GM18519 (cell line): ENCODE results near the gene HDAC4.

Experiments used
- ATAC-seq: cut with Tn5 transposase; IDR thresholded peaks from one replicate; pipeline ENCODE4 v1.9.1; 2021; ENCODE audit warnings: mild to moderate bottlenecking, moderate library complexity; ENCODE audit not compliant: unreplicated experiment, low FRiP score

Gene HDAC4

GRCh38 chr2:239151201-239152131, 249.4 kb downstream of the HDAC4 start:
- no peak for ATAC-seq

- no peak for ATAC-seq
These were observed 250.5 kb downstream of the HDAC4 start for GRCh38 chr2:239150125-239151011.

GRCh38 chr2:239149501-239149900, 251.3 kb downstream of the HDAC4 start:
- no peak for ATAC-seq

GRCh38 chr2:239148495-239149200, 252.2 kb downstream of the HDAC4 start:
- ATAC-seq, result no peak

GRCh38 chr2:239147376-239147775, 253.4 kb downstream of the HDAC4 start:
- no peak for ATAC-seq

- no peak for ATAC-seq
These were observed 254.1 kb downstream of the HDAC4 start for GRCh38 chr2:239146741-239147181.

GRCh38 chr2:239146011-239146641, 254.7 kb downstream of the HDAC4 start:
- no peak for ATAC-seq

GRCh38 chr2:239145601-239146000, 255.2 kb downstream of the HDAC4 start:
- no peak for ATAC-seq

GRCh38 chr2:239145106-239145505, 255.7 kb downstream of the HDAC4 start:
- no peak for ATAC-seq

GRCh38 chr2:239144713-239144999, 256.2 kb downstream of the HDAC4 start:
- ATAC-seq, result no peak

- ATAC-seq, result no peak
These were observed 256.7 kb downstream of the HDAC4 start for GRCh38 chr2:239143858-239144712.

- ATAC-seq, result no peak
These were observed 258.0 kb downstream of the HDAC4 start for GRCh38 chr2:239142806-239143205.

- ATAC-seq, result no peak
These were observed 258.5 kb downstream of the HDAC4 start for GRCh38 chr2:239142296-239142695.

- no peak for ATAC-seq
These were observed 259.6 kb downstream of the HDAC4 start for GRCh38 chr2:239141021-239141760.

GRCh38 chr2:239140346-239141020, 260.3 kb downstream of the HDAC4 start:
- ATAC-seq, result no peak

- ATAC-seq, result no peak
These were observed 261.3 kb downstream of the HDAC4 start for GRCh38 chr2:239139566-239139965.

- no peak for ATAC-seq
These were observed 261.7 kb downstream of the HDAC4 start for GRCh38 chr2:239139101-239139500.

- no peak for ATAC-seq
These were observed 262.2 kb downstream of the HDAC4 start for GRCh38 chr2:239138610-239139009.
